MCF 10A (cell line): ENCODE results near the gene SRSF9. TPM values are rescaled to one million over a fixed set of nuclear protein-coding genes. Genes with fewer than 3 reads are reported as not detected.
A peak's percentile ranks its signal among the peaks of the same experiment; 100 is the strongest.

Experiments used
- BruUV-seq: library from RNA; stranded (reverse); fragments of 400-500 nt; replicated peaks from 2 replicates; lab custom pipeline; 2021; lab: Mats Ljungman, UMichigan
- CTCF ChIA-PET: fragments of 300-600 bp; sonication (Branson Sonifier 250); formaldehyde crosslinking; extraction: SDS; loops from one replicate; lab custom pipeline; 2021; ENCODE audit warnings: antibody characterized with exemption, inconsistent platforms; lab: Yijun Ruan, JAX
- POLR2A ChIA-PET: fragments of 300-600, 350-650 bp; sonication (Branson Sonifier 250); formaldehyde crosslinking; extraction: SDS; loops from one replicate; lab custom pipeline; 2020; ENCODE audit warnings: antibody characterized with exemption, inconsistent platforms; lab: Yijun Ruan, JAX
- DNase-seq: peaks from one replicate; pipeline ENCODE4 v3.0.0-alpha.2; 2018; ENCODE audit not compliant: unreplicated experiment
- H3K27ac Mint-ChIP-seq: one replicate; pipeline ENCODE4 v1.8.0; 2022; ENCODE audit warnings: mild to moderate bottlenecking, low read depth, mixed read lengths; ENCODE audit not compliant: unreplicated experiment
- H3K27me3 Mint-ChIP-seq: one replicate; pipeline ENCODE4 v1.8.0; 2022; ENCODE audit warnings: mixed read lengths; ENCODE audit not compliant: insufficient read depth, unreplicated experiment
- H3K36me3 Mint-ChIP-seq: one replicate; pipeline ENCODE4 v1.8.0; 2022; ENCODE audit warnings: mild to moderate bottlenecking, moderate library complexity, mixed read lengths; ENCODE audit not compliant: insufficient read depth, unreplicated experiment
- H3K4me1 Mint-ChIP-seq: one replicate; pipeline ENCODE4 v1.8.0; 2022; ENCODE audit warnings: mixed read lengths; ENCODE audit not compliant: insufficient read depth, unreplicated experiment
- H3K4me3 Mint-ChIP-seq: one replicate; pipeline ENCODE4 v1.8.0; 2022; ENCODE audit warnings: mild to moderate bottlenecking, moderate library complexity, mixed read lengths; ENCODE audit not compliant: unreplicated experiment
- H3K9me3 Mint-ChIP-seq: one replicate; pipeline ENCODE4 v1.8.0; 2022; ENCODE audit warnings: mixed read lengths; ENCODE audit not compliant: unreplicated experiment
- intact Hi-C: fragments of 100-400 bp; cut with micrococcal nuclease; formaldehyde crosslinking; loops from 2 replicates; pipeline ENCODE4 v1.14.1; 2022
- total RNA-seq: library from RNA; stranded (reverse); gene quantifications from 2 replicates; pipeline ENCODE4 v1.2.3, GENCODE V29; 2022
- TF ChIP-seq, protein P1 (sequence below): fragments of 200-600 bp; IDR thresholded peaks from one replicate; pipeline ENCODE4 v1.8.0; 2022; ENCODE audit warnings: antibody characterized with exemption, mild to moderate bottlenecking; ENCODE audit not compliant: unreplicated experiment

SRSF9 gene
- total RNA-seq, 1 experiment from 2014 or later = 193 TPM

DNA sequence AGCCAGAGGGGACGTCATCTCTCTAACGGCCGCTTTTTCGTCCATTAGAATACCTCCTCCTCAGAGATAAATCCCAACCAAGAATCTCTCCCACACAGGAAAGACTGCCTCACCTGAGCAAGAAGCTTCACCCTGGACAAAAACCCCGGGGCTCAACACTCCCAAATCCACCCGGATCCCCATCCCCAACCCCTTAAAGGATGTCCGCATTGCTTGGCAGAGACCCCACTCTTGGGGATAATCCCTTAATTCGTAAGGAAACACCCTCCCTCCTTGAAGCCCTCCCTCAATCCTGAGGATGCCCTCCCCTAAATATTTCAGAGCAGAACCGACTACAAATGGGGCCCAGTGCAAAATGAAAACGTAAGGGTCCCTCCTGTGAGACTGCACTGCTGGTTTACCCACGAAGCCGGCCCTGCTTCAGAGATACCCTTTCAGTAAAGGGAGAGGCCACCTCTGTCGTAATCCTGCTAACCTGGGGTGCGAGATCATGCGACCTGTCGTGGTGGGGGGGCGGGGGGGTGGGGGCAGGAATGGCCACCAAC is 25.7 kb upstream of the SRSF9 start:
- Mint-ChIP-seq H3K9me3 (no peaks in the 10 kb centered on the region), H3K36me3 (peaks cover 45% of the 10 kb centered on the region), H3K27ac (peak overlapping the region; percentile 86), H3K4me3 (peak overlapping the region; percentile 88), H3K27me3 (no peaks in the 10 kb centered on the region), H3K4me1 (peaks cover 16% of the 10 kb centered on the region)
- DNase-seq = no peak
- BruUV-seq = no TSS peak
- POLR2A ChIA-PET = interaction anchor here (0.6 to 4.5 kb wide), 23 partner anchors 12 to 409 kb away, joined by 3 to 56 read pairs (median 4); partner anchors contain the start of genes COQ5, COX6A1, POP5 and RNF10
- intact Hi-C loops = loop anchor here (1.0 to 2.0 kb wide), 2 partner anchors 26 to 40 kb away; partner anchors contain the start of genes RNF10 and SRSF9
- TF ChIP-seq, protein P1, sequence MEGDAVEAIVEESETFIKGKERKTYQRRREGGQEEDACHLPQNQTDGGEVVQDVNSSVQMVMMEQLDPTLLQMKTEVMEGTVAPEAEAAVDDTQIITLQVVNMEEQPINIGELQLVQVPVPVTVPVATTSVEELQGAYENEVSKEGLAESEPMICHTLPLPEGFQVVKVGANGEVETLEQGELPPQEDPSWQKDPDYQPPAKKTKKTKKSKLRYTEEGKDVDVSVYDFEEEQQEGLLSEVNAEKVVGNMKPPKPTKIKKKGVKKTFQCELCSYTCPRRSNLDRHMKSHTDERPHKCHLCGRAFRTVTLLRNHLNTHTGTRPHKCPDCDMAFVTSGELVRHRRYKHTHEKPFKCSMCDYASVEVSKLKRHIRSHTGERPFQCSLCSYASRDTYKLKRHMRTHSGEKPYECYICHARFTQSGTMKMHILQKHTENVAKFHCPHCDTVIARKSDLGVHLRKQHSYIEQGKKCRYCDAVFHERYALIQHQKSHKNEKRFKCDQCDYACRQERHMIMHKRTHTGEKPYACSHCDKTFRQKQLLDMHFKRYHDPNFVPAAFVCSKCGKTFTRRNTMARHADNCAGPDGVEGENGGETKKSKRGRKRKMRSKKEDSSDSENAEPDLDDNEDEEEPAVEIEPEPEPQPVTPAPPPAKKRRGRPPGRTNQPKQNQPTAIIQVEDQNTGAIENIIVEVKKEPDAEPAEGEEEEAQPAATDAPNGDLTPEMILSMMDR = no peak
- CTCF ChIA-PET = interaction anchor here (0.6 to 1.9 kb wide), 7 partner anchors 17 to 88 kb away, joined by 3 to 5 read pairs (median 4); partner anchors contain the start of gene SRSF9

- Mint-ChIP-seq H3K27me3 (no peaks in the 10 kb centered on the region), H3K9me3 (no peaks in the 10 kb centered on the region), H3K27ac (no peak overlapping the region), H3K4me1 (peaks cover 9% of the 10 kb centered on the region), H3K36me3 (peaks cover 27% of the 10 kb centered on the region), H3K4me3 (no peak overlapping the region)
- ChIA-PET POLR2A (no interaction called here), CTCF (interaction anchor here (0.5 to 2.6 kb wide), 5 partner anchors 15 to 137 kb away, joined by 3 to 15 read pairs (median 3); partner anchors contain the start of genes COQ5 and SRSF9)
- no TSS peak for BruUV-seq
- intact Hi-C loops = no loop called here
- DNase-seq = no peak
- TF ChIP-seq, protein P1 = no peak
Observed at GRCh38 chr12:120490833-120491512, 21.4 kb upstream of the SRSF9 start.

- Mint-ChIP-seq H3K4me1 (peaks cover 9% of the 10 kb centered on the region), H3K9me3 (no peaks in the 10 kb centered on the region), H3K4me3 (no peak overlapping the region), H3K27me3 (no peaks in the 10 kb centered on the region), H3K36me3 (peaks cover 21% of the 10 kb centered on the region), H3K27ac (no peak overlapping the region)
- no TSS peak for BruUV-seq
- intact Hi-C loops = no loop called here
- ChIA-PET POLR2A (interaction anchor here (0.5 to 0.9 kb wide), 2 partner anchors 31 to 182 kb away, joined by 3 to 4 read pairs; no protein-coding TSS in a partner anchor), CTCF (interaction anchor here (0.5 to 2.6 kb wide), 5 partner anchors 14 to 136 kb away, joined by 3 to 15 read pairs (median 3); partner anchors contain the start of genes COQ5 and SRSF9)
- TF ChIP-seq, protein P1 = no peak
- no peak for DNase-seq
Observed at GRCh38 chr12:120490325-120490724, 20.8 kb upstream of the SRSF9 start.

GRCh38 chr12:120489018-120489417 is 19.5 kb upstream of the SRSF9 start:
- no peak overlapping the region for H3K27ac Mint-ChIP-seq
- intact Hi-C loops = no loop called here
- no peaks in the 10 kb centered on the region for H3K27me3 Mint-ChIP-seq
- H3K4me3 Mint-ChIP-seq = no peak overlapping the region
- DNase-seq = no peak
- ChIA-PET POLR2A (interaction anchor here (0.7 kb wide), 1 partner anchor 1377 kb away, joined by 3 read pairs; no protein-coding TSS in a partner anchor), CTCF (interaction anchor here (0.7 kb wide), 2 partner anchors 19 to 1912 kb away, joined by 3 to 5 read pairs; partner anchors contain the start of gene SRSF9)
- TF ChIP-seq, protein P1 = no peak
- BruUV-seq = no TSS peak
- no peaks in the 10 kb centered on the region for H3K9me3 Mint-ChIP-seq
- no peaks in the 10 kb centered on the region for H3K4me1 Mint-ChIP-seq
- H3K36me3 Mint-ChIP-seq = peaks cover 21% of the 10 kb centered on the region
